Left forelimb (tissue), 1 donor: ENCODE data around the gene HELT.

Source experiments
- DNase-seq: peaks from one replicate; pipeline ENCODE4 v3.0.0-alpha.2; 2018; ENCODE audit warnings: low spot score

The HELT gene

DNA sequence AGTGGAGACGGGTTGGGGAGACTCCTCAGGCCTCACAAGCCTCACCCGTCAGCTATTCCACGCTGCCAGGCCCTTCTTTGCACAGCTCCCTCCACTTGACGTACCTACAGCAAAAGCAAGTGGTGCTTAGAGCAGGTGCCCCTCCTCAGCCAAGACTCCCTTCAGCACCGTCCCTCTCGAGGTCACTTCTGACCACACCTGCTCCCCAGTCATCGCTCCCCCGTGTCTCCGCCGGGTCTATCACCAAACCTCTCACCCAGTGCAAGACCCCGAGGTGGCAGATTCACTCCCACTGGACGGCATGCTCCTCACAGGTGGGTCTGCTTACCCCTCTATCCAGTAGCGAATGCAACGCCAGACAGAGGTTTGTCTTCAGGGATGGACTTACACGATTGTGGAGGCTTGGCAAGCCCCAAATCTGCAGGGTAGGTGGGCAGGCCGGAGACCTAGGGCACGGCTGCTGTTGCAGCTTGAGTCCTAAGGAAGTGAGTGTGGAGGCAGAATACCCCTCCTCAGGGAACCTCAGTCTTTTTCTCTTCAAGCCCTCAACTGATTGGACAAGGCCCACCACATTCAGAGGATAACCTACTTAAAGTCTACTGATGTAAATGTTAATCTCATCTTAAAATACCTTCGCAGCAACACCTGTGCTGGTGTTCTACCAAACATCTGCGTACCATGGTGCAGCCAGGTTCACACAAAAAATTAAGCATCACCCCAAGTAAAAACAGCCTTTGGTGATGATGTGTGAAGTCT is 14.5 kb upstream of the HELT start:
- DNase-seq, result no peak

DNA sequence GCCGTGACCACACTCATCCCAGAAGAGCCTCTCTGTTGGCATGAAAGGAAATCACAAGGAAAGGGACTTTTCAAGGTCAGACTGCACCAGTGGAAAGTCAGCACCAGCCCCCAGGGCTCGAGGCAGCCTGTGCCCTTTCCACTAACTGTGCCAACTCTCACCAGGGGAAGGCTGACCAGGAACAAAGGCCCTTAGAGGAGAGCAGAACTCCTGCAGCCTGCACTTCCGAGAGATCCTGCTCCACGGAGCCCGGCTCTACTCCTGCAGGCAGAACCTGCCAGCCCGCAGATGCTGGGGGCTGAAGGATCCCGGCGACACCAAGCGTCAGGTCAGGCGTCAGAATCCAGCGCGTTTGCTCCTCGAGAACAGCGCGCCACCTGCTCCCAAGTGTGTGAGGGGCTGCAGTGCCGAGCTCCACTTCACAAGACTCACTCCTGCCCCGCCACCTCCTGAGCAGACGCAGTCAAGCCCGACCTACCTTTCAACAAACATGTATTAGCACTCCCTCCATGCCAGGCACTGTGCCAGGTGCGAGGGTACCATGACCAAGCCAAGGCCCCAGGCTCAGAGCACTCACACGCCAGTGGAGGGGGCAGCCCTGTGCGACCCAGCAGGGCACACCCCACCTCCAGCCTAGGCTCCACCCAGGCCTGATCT is 13.6 kb upstream of the HELT start:
- DNase-seq, result no peak

DNA sequence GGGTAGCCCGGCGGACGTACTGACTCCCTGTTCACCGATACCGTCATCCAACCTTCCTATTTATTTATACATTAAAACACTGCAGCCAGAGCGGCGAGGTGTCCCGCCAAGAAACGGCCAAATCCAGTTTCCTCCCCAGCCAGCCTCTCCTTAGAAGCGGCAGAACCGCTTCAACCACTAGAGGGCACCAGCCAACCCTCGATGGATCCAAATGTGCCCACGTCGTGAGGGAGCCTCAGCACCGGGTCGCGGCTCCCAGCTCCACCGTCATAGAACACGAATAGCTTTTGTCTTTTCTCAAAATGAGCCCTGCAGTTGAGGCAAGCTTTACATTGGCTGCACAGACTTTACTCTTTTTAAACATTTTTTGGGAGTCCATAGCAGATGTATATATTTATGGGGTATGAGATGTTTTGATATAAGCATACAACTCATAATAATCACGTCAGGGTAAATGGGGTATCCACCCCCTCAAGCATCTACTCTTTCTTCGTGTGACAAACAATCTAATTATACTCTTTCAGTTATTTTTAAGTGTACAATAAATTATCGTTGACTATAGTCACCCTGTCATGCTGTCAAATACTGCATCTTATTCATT is 13.0 kb upstream of the HELT start:
- peak; percentile 78 for DNase-seq

DNA sequence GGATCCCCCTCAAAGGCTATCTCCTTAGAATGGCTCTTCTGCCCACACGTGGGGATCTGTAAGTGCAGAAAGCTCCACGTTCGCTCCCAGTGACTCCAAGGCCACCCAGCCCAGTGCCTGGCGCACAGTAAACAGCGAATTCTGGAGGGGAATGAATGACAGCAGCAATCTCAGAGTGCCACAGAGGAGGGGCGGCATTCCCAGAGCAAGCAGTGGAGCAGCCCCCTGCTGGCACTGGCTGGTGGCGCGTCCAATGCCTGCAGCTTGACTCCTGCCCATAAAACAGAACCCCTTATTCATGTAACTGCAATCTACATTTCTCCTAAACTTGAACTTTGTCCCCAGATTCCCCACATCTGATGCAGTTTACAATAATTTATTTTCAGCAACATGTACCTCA is 6.9 kb upstream of the HELT start:
- DNase-seq, result no peak

DNA sequence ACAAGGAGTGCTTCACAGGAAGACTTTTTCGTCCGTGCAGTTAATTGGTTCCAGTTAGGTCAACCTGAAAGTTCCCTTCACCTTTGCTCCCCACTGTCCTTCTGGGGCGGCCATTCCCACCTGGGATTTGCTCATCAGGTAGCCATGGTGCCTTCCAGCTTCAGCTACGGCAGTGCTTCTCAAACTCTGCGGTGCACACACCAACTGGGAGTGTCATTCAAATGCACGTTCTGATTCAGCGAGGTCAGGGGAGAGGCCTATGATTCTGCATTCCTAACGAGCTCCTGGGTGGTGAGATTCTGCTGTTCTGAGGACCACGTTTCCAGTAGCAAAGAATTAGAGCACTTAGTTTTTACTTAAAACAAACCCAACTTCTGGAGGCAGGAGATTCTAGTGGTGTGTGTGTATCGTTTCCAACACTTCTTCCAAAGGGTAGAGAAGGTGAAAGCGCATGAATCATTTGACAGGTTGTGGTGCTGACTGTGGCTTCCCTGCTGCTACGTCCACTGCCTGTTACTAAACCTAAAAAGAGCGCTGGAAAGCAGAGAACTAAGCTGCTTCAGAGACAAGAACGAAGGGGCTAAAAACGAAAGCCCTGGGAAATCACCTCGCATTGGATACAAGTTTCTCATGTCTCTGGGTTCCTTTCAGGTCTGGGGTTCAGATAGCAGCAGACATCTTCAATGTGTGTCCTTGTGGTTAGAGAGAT is 4.7 kb upstream of the HELT start:
- no peak for DNase-seq

DNA sequence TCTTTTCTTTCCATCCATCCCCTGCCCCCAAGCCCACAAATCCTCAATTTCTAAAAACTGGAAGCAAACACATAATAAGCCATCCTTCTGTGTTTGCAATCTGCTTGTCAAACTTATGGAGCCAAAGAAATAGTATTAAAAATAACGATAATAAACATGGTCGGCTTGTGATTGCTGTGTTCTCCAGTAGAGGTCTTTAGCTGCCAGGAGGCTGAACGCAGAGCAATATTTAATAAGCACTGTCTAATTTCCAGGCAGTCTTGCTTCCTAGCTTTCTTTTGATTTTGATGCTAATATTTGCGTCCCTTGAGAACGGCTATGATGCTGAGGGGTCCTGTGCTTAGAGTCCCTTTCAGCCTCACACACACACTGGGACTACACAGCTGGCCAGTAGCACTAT is 3.2 kb upstream of the HELT start:
- no peak for DNase-seq

DNA sequence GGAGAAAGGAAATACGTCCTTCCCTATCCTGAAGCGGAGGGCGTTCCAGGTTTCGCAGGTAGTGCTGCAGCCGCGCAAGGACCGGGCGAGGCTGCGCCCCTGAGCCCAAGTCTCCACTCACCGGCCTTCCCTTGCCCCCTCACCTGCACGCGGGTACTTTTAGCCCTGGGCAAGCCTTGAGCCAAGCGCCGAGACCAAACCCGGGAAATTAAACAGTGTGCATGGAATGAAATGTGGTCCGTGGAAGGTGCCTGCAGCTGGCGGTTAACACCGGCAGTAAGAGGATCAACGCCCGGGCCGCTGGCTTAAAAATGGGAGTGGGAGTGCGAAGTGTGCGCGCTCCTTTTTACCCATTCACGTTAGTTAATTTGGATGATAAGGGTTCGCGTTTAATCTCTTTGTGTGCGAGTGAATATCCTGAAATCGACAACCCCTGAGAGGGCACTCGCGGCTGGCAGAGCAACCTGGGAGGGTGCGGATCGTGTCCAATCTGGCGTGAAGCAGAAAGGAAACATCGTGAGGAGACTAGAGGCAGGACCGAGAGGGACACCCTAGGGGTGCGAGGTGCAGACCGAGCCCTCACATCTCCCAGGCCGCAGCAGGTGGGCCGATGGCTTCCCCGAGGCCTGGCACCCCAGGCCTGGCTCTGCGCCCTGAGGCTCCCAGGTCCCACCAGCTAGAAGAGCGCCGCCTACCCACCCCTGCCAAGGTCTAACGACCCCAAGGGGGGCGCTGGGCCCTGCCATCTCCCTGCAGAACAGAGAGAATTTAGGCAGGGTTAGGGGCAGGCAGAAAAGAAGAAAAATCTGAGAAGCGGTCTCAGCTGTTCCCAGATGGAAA is 2.0 kb upstream of the HELT start:
- DNase-seq, result peak; percentile 34

DNA sequence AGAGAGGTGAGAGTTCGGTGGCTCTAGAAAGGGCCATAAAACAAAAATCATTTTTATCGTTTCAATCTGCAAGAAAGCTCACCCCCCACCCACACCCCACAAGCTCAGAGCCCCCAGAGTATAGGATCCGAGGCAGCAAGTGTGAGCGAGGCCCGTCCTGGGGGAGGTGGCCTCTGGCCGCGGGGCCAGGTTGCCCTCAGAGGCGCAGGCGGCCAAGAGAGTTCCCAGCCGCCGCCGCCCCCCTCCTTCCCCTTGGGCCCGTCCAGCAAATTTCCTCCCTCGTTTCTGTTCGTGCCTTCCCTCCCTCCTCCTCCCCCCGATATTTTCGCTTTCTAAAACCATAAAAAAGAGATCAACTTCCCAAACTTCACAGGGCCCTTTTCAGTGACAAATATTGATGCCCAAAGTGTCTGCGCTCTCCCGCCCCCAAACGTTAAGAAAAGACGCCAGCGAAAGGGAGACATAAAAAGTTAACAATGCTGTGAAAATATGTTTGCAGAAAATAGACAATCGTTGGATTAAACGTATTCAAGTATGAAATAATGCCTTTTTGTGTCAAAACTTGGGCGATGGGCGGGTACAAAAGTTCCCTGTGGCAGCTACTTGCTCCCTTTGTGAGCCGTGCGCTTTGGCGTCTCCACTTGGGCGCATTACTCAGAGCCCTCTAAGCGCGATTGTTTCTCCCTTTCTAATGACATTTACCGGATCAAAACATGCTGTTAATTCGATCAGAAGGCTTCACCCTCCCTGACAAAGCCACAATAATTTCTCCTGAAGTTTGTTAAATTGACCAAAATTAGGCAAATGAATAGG is 1.1 kb upstream of the HELT start:
- DNase-seq, result peak; percentile 30

DNA sequence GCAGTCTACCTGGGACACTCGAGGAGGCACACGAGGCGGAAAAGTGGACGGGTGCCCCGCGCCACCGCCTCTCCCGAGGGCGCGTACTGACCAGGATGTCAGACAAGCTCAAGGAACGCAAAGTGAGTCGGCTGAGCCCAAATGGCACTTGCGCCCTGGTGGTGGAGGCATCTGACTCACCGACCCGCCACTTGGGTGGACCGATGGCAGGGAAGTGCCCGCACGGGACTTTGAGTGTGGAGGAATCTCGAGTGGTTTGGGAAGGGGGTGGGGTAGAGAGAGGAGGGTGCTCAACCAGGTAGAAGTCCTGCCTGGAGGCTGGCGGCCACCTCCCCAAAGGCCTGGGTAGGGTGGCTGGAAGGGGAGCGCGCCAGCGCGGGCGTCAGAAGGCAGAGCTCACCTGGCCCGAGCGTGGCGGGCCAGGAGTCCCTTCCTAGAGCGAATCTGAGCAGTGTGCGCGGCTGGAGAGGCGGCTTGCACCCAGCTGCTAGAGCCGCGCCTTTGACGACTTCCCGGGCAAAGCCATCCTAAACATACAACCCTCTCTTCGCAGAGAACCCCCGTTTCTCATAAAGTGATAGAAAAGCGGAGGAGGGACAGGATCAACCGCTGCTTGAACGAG is 655 bp downstream of the HELT start:
- DNase-seq, result peak; percentile 56

DNA sequence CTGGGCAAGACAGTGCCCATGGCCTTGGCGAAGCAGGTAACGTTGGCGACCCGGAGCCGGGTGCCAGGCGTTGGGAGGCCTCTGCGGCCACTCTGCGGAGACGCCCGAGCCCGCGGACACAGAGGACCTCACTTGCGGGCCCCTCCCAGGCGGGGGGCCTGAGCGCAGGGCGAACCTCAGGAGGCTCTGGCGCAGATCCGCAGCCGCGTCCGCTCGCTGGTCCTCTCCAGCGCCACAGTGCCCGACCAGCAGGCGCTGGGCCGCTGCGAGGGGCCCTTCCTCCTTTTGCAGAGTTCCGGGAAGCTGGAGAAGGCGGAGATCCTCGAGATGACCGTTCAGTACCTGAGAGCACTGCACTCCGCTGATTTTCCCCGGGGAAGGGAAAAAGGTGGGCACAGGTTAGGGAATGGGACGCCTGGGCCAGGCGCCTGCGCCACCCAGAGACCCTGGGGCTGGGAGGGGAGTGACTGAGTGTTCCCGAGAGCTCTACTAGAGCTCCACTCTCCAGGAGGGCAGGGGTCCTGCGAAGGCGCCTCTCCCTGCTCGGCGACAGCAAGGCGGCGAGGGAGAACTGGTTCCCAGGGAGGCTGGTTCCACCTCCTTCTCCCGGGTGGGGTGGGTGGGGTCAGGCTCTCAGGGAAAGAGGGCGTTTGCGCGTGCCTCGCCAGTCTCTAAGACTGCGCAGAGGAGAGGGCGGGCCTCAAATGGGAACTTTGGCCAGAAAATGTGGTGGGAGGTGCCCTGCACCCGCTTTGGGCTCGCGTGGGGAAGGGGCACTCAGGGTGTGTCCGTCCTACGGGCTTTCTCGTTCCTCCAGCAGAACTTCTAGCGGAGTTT is 1.4 kb downstream of the HELT start:
- DNase-seq, result peak; percentile 59

DNA sequence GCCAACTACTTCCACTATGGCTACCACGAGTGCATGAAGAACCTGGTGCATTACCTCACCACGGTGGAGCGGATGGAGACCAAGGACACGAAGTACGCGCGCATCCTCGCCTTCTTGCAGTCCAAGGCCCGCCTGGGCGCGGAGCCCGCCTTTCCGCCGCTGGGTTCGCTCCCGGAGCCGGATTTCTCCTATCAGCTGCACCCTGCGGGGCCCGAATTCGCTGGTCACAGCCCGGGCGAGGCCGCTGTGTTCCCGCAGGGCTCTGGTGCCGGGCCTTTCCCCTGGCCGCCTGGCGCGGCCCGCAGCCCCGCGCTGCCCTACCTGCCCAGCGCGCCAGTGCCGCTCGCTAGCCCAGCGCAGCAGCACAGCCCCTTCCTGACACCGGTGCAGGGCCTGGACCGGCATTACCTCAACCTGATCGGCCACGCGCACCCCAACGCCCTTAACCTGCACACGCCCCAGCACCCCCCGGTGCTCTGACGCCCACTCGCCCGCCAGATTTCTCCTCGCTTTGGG is 2.1 kb downstream of the HELT start:
- DNase-seq, result no peak

DNA sequence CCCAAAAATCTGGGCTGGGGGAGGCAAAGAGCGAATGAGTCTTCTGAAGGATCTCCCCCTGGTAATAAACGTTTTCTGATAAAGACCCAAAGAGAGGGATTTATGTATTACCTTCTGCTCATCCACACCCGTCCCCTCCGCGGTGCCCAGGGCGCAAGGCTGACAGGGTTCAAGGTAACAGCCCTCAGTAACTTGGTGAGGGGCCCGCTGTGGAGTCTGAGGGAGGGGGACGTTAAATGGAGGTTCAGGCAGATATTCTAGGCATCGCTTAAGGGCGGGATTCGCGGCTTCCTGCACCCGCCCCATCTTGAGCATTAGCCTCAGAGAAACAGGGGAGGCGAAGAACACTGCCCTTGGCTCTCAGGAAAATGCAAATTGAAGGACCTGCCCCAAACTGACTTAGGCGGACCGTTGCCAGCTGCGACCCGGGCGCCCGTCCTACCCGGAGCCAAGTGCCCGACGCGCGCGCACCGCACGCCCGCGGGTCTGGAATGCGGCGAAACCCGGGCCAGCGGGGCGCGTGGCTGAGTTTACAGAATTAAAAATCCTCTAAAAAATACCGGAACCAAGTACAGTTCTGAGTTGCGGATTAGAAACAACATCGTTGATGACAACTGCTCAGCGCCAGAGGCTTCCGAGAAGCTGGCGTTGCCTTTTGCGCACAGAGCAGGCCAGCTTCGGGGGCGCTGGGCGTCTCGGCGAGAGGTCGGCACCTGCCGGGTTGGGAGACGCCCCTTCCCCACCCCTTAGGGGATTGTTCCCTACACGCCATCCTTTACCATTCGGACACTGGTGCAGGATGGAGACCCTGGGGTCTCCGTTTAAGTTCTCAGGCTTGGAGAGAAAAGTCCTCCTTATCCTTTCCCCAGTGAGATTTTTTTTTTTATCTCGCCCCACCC is 2.8 kb downstream of the HELT start:
- DNase-seq, result no peak

DNA sequence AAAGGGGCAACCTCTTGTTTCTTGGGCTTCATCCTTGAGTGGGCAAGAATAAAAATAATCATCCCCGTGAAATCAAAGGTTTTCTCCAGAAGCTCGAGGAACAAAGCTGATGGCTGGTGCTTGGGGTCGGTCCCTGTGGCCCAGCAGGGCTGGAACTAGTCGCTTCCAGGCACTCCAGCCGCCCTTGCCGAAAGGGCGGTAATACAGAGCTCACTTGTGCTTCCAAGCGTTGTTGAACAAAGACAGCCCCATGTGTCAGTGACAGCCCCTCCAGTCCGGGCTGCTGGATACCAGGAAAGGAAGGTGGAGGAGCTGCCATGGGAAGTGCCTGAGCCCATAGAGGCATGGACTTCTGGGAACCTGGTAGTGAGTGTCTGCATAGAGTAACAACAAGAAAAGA is 5.2 kb downstream of the HELT start:
- no peak for DNase-seq

DNA sequence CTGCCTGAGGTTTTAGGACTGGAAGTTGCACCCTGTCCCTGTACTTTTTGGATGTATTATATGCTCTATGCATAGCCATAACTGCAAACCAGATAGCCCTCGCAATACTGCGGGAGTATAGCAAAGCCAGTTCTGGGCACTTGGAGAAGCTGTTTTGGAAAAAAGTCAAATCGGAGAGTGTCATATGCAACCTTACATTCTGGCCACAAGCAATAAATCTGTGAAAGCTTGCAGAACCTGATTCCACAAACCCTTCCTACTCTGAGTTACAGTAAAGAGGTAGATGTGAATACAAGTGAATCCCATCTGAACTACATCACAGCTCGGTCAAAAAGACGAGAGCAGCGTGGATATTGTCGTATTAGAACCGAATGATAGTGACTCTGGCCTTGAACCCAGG is 10.3 kb downstream of the HELT start:
- DNase-seq, result no peak

DNA sequence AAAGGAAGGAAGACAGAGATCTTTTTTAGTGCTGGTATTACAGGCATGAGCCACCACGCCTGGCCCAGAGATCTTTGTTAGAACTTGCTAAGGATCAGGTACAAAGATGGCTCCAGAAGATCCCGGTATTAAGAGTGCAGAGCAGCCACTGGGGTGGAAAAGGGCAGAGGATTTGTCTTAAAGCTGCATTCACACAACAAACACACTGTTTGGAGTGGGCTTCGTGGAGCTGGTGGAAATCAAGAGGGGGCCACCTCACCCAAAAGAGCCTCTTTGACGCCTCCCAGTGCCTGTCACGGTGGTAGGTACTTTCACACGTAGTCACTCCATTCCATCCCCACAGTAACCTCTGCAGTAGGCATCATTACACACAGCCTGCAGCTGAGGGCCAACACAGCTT is 13.3 kb downstream of the HELT start:
- DNase-seq, result no peak

DNA sequence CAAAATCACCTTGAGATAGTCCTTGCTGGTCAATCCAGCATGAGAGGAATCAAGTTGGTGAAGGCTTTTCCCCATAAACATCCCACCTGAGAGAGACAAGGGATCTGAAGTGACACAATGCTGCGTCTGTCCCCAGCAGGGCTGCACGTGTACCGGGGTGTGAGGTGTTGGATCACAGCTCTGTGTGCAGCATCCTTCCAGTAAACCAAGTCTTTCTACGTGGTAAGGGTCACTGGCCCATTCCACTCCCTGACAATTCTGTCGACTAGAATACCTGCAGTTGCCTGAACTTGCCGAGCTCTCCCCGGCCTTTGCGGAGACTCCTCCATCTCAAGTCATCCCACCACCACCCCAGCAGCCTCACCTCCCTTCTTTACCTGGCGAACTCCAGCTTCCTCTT is 14.8 kb downstream of the HELT start:
- no peak for DNase-seq

DNA sequence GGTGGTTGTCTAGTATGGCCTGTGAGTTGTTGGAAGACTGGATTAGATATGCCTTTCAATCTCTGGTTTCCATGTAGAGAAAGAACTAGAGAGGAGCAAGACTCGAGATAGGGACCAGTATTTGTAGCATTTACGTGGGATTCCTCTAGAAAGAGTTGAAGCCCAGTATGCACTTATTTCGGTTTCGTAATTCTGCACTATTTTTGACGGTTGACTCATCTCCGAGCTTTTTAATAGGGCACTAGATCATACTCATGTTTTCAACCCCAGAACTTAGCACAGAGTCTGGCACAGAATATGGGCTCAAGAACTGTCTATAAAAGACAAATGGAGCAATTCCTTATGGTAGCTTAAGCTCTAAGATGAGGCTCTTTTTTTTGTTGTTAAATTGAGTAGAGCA is 15.7 kb downstream of the HELT start:
- DNase-seq, result no peak

DNA sequence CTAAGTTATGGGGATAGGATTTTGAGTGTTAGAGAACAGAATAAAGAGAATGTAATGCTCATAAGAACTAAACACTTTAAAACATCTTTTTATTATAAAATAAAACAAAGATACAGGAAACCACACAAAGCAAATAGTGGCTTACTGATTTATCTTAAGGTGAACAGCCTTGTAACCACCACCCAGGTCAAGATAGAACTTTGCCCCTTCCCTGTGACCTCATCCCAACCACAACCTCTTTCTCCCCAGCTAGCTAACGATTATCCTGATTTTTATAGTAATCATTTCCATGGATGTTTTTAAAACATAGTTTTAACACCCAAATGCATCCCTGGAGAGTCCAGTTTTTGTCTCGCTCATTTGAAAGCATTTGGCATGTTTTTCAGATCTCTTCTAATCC is 17.0 kb downstream of the HELT start:
- no peak for DNase-seq
